ENCODE results near the gene CPED1.

CPED1 gene

DNA sequence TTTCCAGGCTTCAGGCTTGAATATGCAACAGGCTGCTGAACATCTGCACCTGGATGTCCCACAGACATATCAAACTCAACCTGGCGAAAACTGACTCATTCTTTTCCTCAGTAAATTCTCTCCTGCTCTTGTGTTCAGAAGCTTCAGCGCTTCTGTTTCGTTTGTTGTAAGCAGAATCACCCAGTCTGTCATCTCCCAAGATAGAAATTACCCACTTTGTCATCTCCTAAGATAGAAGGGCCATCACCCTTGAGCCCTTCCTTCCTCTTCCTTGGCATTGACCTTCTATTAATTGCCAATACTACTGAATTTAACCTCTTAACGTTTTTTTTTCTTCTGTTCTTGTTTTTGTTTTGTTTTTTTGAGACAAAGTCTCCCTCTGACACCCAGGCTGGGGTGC, 59.7 kb downstream of the CPED1 start:
- TF ChIP-seq, protein P1, sequence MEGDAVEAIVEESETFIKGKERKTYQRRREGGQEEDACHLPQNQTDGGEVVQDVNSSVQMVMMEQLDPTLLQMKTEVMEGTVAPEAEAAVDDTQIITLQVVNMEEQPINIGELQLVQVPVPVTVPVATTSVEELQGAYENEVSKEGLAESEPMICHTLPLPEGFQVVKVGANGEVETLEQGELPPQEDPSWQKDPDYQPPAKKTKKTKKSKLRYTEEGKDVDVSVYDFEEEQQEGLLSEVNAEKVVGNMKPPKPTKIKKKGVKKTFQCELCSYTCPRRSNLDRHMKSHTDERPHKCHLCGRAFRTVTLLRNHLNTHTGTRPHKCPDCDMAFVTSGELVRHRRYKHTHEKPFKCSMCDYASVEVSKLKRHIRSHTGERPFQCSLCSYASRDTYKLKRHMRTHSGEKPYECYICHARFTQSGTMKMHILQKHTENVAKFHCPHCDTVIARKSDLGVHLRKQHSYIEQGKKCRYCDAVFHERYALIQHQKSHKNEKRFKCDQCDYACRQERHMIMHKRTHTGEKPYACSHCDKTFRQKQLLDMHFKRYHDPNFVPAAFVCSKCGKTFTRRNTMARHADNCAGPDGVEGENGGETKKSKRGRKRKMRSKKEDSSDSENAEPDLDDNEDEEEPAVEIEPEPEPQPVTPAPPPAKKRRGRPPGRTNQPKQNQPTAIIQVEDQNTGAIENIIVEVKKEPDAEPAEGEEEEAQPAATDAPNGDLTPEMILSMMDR (IDR thresholded peaks at IDR 0.05; ENCODE audit: low read depth, low read length): no peak
- no peak for DNase-seq
- no peaks in the 10 kb centered on the region for H3K9me3 ChIP-seq (ENCODE audit: severe bottlenecking)
- H3K4me3 ChIP-seq (ENCODE audit: low read depth, low read length): no peak overlapping the region
- H3K36me3 ChIP-seq: no peaks in the 10 kb centered on the region
- no peaks in the 10 kb centered on the region for H3K27me3 ChIP-seq (ENCODE audit: insufficient read depth, low read depth, severe bottlenecking)
- no peak overlapping the region for H3K27ac ChIP-seq

DNA sequence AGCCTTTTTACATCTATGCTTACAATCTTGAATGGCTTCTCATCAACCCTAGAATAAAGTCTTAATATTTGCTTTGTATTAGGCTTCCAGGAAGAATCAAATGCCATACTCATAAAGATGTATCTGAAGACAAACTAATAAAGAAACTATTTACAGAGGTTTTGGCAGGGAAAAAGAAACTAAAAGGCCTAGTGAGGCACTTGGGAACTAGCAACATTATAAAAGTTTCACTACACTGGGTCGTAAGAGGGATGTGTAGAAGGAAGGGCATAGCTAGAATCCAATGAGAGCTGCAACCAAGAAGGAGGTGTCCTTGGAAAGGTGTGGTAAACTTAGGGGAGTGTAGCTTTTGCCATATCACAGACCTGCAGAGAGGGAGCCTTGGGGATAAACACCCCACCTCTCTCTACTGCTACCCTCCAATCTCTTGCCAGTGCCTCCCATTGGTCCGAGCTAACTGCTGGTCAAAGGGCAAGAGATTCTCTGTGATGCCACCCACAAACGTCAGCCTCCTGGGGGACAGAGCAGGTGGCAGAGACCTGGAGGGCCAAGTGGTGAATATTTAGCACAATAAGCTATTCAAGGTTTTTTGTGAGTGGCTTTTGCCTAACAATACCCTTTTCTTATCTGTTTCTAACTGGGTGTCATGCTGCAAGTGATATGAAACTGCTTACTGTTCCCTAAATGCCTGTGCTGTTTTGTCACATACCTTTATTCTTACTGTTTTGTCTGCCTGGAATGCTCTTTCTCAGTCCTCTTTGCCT, 60.7 kb downstream of the CPED1 start:
- H3K27me3 ChIP-seq (ENCODE audit: insufficient read depth, low read depth, severe bottlenecking): no peaks in the 10 kb centered on the region
- H3K9me3 ChIP-seq (ENCODE audit: severe bottlenecking): no peaks in the 10 kb centered on the region
- TF ChIP-seq, protein P1 (IDR thresholded peaks at IDR 0.05; ENCODE audit: low read depth, low read length): no peak
- no peak overlapping the region for H3K27ac ChIP-seq
- H3K36me3 ChIP-seq: no peaks in the 10 kb centered on the region
- H3K4me3 ChIP-seq (ENCODE audit: low read depth, low read length): no peak overlapping the region
- DNase-seq: no peak

- no peak for DNase-seq
- H3K9me3 ChIP-seq (ENCODE audit: severe bottlenecking): no peaks in the 10 kb centered on the region
- no peak overlapping the region for H3K4me3 ChIP-seq (ENCODE audit: low read depth, low read length)
- H3K27me3 ChIP-seq (ENCODE audit: insufficient read depth, low read depth, severe bottlenecking): no peaks in the 10 kb centered on the region
- no peak overlapping the region for H3K27ac ChIP-seq
- no peaks in the 10 kb centered on the region for H3K36me3 ChIP-seq
- TF ChIP-seq, protein P1 (IDR thresholded peaks at IDR 0.05; ENCODE audit: low read depth, low read length): no peak
Observed at GRCh38 chr7:121049897-121050296, 61.4 kb downstream of the CPED1 start.

- H3K36me3 ChIP-seq: no peaks in the 10 kb centered on the region
- TF ChIP-seq, protein P1 (IDR thresholded peaks at IDR 0.05; ENCODE audit: low read depth, low read length): no peak
- no peak overlapping the region for H3K27ac ChIP-seq
- no peak for DNase-seq
- H3K27me3 ChIP-seq (ENCODE audit: insufficient read depth, low read depth, severe bottlenecking): no peaks in the 10 kb centered on the region
- no peak overlapping the region for H3K4me3 ChIP-seq (ENCODE audit: low read depth, low read length)
- no peaks in the 10 kb centered on the region for H3K9me3 ChIP-seq (ENCODE audit: severe bottlenecking)
Observed at GRCh38 chr7:121053219-121053618, 64.7 kb downstream of the CPED1 start.

GRCh38 chr7:121054925-121055324, 66.4 kb downstream of the CPED1 start:
- TF ChIP-seq, protein P1 (IDR thresholded peaks at IDR 0.05; ENCODE audit: low read depth, low read length): no peak
- no peak overlapping the region for H3K4me3 ChIP-seq (ENCODE audit: low read depth, low read length)
- no peaks in the 10 kb centered on the region for H3K27me3 ChIP-seq (ENCODE audit: insufficient read depth, low read depth, severe bottlenecking)
- no peaks in the 10 kb centered on the region for H3K9me3 ChIP-seq (ENCODE audit: severe bottlenecking)
- H3K36me3 ChIP-seq: no peaks in the 10 kb centered on the region
- DNase-seq: no peak
- no peak overlapping the region for H3K27ac ChIP-seq

DNA sequence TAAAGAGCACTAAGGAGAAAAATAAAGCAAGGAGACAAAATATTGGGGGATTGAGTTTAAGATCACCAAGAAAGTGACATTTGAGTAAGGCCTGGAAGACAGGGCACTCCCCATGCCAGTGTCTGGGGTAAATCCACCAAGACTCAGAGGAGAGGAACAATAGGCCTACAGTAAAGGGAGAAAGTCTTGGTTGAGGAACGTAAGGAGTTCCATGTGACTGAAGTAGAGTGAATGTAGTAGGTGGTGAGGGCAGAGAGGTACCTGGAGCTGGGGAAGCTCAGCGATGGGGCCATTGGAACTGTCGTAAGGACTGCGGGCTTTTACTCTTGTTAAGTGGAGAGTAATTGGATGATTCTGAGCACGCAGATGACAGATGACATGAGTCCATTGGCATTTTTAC, 69.4 kb downstream of the CPED1 start:
- Histone ChIP-seq H3K27ac (no peak overlapping the region), H3K9me3 (ENCODE audit: severe bottlenecking) (no peaks in the 10 kb centered on the region), H3K36me3 (no peaks in the 10 kb centered on the region), H3K27me3 (ENCODE audit: insufficient read depth, low read depth, severe bottlenecking) (no peaks in the 10 kb centered on the region), H3K4me3 (ENCODE audit: low read depth, low read length) (no peak overlapping the region)
- TF ChIP-seq, protein P1 (IDR thresholded peaks at IDR 0.05; ENCODE audit: low read depth, low read length): no peak
- no peak for DNase-seq
